Measurements from ENCODE around the gene NLGN1.

Gene NLGN1

GRCh38 chr3:173770796-173771573, 373.4 kb downstream of the NLGN1 start:
- no peak for DNase-seq

GRCh38 chr3:173773800-173774199, 376.3 kb downstream of the NLGN1 start:
- DNase-seq, result no peak

- DNase-seq, result no peak
Measured at GRCh38 chr3:173774294-173774693, 376.8 kb downstream of the NLGN1 start.

- DNase-seq, result no peak
Measured at GRCh38 chr3:173778251-173778650, 380.7 kb downstream of the NLGN1 start.

- DNase-seq, result no peak
Measured at GRCh38 chr3:173780067-173780466, 382.5 kb downstream of the NLGN1 start.

GRCh38 chr3:173785004-173785403, 387.5 kb downstream of the NLGN1 start:
- DNase-seq, result no peak

GRCh38 chr3:173789530-173790162, 392.1 kb downstream of the NLGN1 start:
- DNase-seq, result no peak

DNA sequence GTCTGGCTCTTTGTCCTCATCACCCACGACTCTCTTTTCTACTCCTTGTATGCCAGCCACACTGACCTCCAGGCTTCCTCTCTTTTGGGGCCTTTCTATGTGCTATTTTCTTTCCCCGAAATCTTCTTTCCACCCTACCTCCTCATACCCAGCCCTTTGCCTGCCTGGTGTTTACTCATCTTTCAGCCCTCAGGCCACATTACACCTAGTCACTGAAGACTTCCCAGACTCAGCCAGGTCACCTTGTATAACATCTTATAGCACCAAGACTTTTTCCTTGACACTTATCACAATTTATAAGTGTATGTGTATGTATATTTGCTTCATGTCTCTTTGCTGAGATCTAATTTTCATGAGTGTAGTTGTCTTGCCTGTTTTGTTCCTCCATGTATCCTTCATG, 396.4 kb downstream of the NLGN1 start:
- DNase-seq, result no peak

DNA sequence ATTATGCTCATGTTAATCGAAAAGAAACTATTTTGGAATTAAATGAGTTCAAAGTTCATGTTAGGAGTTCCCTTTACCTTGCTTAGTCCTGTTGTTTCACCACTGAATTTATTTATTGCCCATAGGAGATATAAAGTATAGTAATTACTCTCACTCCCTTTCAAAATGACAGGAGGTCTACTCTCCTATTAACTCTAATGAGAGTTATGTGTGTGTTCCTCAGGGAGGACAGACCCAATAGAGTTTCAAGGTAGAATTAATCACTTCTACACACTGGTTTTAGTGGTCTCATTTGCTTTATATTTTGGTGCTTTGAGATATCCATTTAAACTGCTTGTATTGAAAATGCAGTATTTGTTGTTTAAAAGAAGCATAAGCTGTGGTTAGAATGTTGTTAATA, 398.9 kb downstream of the NLGN1 start:
- no peak for DNase-seq

DNA sequence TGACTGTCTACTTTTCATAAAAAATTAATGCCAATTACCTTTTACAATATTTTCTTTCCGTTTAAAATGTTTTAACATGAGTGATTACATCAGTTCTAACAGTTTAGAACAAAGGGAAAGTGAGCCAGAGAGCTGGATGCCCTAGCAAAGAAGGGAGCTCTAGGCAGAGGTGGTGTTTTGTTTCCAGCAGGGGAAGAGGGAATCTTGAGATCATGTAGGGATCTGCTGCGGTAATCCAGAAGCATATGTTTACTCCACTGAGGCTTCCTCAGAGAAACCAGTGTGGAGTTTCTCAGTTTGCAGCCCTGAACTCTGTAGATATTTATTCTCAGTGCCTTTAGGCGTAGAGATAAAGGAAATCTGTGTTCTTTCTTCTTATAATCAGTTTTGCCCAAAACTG, 399.3 kb downstream of the NLGN1 start:
- DNase-seq, result no peak

GRCh38 chr3:173799060-173799816, 401.7 kb downstream of the NLGN1 start:
- no peak for DNase-seq

GRCh38 chr3:173800154-173800553, 402.6 kb downstream of the NLGN1 start:
- no peak for DNase-seq

DNA sequence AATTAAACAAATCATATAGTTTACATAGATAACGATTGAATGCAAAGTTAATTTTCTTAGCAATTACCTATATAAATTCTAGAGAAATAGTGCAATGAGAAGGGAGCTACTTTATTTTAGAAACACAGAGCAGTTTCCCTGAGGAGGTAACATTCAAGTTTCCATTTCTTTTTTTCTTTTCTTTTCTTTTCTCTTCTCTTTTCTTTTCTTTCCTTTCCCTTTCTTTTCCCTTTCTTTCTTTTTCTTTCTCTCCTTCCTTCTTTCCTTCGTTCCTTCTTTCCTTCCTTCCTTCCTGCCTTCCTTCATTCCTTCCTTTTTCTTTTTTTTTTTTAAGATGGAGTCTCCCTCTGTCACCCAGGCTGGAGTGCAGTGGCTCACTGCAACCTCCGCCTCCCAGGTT, 417.3 kb downstream of the NLGN1 start:
- DNase-seq, result no peak

DNA sequence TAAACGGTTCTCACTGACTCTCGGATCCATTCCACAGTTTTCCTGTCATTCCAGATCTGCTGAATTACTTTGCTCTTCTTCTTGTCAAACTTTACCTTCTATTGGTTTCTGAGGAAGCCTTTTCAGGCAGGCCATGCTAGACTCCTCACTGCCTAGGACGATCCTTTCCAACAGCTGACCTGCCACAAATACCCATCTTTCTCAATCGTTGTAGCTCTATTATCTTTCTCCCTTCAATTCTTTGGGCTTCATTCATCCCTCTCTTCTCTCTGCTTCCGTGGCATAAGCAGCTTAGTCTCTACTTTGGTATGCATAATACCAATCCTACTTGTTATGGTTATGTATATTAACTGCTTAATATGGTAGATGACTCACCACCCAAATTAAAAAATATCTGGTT, 421.8 kb downstream of the NLGN1 start:
- DNase-seq, result no peak

DNA sequence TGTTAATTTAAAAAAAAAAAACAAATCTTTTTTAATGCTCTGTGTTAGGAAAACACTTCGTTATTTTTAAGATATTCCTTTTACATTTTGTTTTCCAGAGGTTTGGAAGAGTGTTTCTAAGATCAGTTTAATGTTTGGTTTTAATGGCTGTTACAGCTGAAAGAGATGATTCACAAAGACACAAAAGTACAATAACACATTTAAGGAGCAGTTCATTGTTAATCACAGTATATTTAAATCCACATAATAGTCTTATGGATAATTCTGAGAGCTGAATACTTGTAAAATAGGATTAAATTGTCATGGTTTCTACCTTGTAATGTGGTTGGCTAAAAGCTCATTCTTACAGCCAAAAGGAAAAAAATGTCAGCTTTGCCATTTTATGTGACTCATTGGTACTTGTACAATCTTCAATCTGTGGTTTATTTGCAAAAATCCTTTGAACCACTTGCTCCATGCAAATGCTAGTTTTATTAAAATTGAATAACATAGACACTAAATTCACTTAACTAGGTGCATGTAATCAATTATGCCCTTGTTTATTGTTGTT, 426.4 kb downstream of the NLGN1 start:
- no peak for DNase-seq

GRCh38 chr3:173825730-173826129, 428.2 kb downstream of the NLGN1 start:
- DNase-seq, result no peak

DNA sequence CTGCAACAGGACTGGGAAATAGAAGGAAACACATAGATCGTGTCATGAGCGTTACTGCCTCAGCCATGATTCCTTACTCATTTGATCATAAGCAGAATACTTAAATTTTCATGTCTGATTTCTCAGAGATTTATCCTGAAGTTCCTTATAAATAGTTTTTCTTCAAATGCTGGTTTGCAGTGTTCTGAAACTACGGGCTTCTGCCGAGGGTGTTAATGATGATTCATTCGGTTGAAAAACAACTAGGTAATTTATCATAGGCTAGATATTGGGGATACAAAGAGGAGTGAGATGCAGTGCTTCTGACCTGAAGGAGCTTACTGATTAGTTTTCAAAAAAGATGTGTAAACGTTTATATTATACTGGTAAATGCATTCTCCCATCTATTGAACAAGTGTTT, 428.9 kb downstream of the NLGN1 start:
- no peak for DNase-seq

- no peak for DNase-seq
Measured at GRCh38 chr3:173826901-173827609, 429.5 kb downstream of the NLGN1 start.

- no peak for DNase-seq
Measured at GRCh38 chr3:173838644-173839043, 441.1 kb downstream of the NLGN1 start.

GRCh38 chr3:173839859-173840258, 442.3 kb downstream of the NLGN1 start:
- no peak for DNase-seq

DNA sequence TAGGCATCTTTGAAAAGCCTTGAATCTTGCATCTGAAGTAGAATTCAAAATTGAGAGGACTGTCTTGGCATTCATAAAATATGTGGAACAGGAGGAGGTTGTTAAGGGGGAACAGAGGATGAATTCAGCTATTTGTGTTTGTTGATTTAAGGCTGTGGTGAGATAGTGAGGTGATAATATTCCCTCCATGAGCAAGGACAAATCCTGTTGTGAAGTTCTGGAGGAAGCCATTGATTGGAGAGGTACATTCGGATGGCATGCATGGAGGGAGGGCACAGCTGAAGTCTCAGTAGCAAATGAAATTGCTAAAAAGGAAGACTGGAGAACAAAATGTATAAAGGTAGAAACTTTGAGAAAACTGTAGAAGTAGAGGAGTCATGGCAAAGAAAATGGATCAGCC, 443.8 kb downstream of the NLGN1 start:
- DNase-seq, result no peak

- no peak for DNase-seq
Measured at GRCh38 chr3:173843060-173843459, 445.5 kb downstream of the NLGN1 start.

DNA sequence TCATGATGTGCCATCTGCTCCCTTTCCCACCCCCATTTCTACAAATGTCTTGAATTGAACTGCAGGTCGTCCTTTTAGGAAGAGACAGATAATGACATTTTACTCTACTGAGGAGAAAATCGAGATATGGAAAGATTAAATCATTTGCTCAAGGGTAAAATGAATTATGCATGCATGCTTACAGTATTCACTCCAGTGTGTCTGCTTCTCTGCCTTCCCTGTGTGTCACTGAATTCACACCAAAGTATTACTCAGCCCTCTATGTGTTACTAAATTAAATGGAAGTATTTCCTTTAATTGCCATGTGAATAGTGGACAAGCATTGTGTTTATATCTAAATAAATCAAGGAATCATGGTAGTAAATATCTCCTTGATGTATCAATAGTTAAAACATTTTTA, 449.0 kb downstream of the NLGN1 start:
- no peak for DNase-seq
